Suppressor macrophage treated with lipopolysaccharide for 1 hour (primary cell): ENCODE measurements around the gene COL10A1.

ENCODE experiments used
- DNase-seq, 3 donors: peaks; one replicate each; pipeline ENCODE4 v3.0.0-alpha.2; 2020 to 2022

COL10A1 gene

DNA sequence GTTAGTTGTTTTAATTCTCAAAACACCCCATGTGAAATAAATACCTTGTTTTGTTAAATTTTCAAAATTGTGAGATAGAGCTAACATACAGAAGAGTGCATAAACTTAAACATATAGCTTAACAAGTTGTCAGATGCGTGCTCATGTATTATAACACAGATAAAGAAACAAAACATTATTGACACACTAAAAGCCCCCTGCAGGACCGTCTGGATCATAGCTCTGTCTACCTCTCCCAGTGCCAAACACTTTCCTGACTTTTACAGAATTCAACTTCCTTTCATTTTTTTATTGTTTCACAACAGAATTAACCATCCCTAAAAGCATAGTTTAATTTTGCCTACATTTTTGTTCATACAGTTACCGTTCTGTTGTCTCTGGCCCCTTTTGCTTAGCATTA lies 47.4 kb downstream of the COL10A1 start:
- DNase-seq = no peak

DNA sequence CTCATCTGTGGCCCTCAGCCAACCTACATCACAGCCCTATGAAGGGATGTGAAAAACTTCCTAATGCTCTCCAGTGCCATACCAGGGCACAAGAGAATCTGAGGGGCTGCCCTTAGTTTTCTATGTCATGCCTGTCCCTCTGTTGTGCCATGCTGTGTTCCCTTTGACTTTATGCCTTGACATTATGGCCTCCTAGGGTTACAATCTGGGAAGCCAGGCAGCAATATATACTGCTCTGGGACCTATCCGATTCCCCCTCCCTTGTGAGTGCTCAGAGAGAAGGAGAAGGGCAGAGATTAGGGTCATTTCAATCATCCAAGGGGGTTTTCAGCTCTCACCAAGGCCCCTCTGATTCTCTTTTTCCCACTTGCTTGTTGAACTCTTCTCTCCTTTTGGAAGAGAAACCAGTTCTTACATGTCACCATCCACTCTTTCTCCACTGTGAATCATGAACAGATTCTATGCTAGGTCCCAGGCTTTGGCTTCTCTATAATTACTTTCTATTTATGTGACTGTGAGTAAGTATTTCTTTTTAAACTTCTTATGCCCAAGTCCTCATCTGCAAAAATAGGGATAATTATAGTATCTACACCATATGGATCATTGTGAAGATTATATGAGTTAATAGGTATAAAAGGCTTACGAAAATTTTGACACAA lies 51.1 kb downstream of the COL10A1 start:
- DNase-seq = no peak

DNA sequence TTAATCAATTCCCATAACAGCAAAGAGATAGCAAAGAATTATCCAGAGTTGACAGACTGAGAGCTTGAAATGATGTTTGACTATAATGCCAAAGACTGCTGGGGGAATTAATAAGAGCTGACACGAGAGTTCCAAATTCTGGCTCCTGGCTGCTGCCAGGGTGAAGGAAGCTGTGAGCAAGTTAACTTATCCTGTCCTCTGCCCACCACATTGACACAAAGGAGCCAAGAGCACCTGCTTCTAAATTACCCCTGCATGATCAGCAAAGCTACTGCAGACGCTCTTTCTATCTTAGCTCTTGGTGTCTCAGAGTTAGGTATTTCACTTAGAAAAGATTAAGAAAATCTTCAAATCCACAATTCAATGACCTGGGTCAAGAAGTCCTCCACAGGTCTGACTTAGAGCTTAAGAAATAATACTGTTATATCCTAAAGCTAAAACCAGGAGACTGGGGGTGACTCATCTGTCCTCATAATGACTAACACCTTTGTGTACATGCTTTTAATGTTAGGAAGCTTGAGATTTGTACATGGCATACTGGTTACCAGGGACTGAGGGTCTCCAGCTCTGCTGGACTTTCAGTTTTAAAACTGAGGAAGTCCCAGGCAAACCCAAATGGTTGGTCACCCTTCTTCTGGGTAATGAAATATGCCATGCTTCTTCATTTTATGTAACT lies 52.0 kb downstream of the COL10A1 start:
- no peak for DNase-seq

DNA sequence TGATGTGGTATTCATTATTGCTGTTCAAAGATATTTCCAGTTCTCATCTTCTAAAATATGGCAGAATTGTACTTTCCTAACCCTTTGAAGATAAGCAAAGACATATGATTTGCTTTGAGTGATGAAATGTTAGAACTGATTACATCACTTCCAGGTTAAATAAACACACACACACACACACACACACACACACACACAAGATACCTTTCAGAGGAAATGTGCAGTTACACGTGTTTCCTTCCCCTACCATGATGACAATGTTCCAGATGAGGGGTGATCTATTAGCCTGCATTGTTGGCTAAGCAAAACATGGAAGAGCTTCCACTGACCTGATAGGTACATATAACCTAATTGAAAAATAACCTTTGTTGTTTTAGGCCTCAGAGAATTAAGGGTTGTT lies 53.6 kb downstream of the COL10A1 start:
- no peak for DNase-seq

DNA sequence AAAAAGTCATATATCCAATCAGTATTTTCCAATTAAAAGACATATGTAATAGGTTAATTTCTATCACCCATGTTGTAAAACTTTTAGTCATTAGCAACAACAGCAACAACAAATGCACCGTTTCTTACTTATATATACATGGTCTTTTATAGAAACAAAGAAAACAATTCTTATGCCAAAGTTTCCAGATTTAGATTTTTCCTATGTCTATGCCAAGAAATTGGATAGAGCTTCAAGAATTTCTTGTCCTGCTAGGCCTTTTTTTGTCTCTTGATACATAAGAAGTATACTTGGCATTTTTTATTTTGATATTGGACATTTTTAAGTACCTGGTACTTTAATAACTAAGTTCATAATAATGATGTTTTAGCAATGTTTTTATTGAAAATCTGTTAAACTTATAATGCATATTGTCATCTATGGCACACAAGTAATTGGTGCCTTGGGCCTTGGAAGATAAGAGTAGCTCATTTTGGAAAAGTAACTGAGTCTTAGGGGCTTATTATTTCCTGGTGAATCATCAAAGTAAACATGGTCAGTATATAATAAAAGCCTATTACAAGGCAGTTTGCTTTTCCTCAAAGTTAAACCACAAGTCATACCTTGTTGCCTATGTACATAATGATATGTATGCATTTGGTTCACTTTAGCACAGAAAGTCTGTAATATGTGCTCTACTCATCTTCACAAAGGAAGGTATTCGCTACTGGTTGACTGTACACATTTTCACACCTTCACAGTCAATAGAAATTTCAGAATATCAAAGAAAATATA lies 55.1 kb downstream of the COL10A1 start:
- DNase-seq = no peak

DNA sequence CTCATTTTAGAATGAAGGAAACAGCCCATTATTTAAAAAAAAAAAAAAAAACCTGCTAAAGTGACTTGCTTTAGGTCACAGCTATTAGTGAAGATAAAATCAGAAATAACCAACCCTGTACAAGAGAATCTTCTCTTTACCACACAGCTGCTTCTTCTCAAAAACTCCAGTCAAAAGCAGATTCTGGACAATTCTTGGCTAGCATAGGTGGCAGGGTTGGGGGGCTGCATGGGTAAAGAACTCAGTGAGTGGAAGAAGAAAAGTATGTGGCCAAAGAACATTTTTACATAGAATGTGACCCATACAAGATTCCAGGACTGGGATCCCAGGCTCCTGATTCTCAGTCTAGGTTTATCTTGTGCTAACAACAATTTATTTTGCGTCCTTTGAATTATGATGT lies 55.8 kb downstream of the COL10A1 start:
- DNase-seq = no peak
